Activated gamma-delta T cell treated with anti-CD3 and anti-CD28 coated beads, Interleukin-2, amount 50 U/mL, for 16 hours (primary cell): Measurements from ENCODE around the gene CARNS1.
"Not testable (repeated sequence)": the region's sequence is repeated elsewhere in the genome, so short reads cannot be mapped to it uniquely, and the experiment has no call there.

Source experiments
- DNase-seq: peaks from one replicate; pipeline ENCODE4 v3.0.0-alpha.2; 2020; ENCODE audit warnings: low read depth

CARNS1 gene

DNA sequence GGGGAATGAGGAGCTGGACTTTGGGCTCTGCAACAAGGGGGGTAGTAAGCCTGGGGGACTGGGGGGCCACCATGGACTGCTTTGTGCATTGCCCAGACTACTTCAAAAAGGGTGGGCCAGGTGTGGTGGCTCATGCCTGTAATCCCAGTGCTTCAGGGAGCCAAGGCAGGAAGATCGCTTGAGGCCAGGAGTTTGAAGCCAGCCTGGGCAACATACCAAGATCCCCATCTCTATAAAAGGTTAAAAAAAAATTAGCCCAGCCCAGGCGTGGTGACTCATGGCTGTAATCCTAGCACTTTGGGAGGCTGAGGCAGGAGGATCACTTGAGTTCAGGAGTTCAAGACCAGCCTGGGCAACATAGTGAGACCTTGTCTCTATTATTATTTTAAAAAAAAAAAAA, 50.1 kb downstream of the CARNS1 start:
- DNase-seq: not testable (repeated sequence)

DNA sequence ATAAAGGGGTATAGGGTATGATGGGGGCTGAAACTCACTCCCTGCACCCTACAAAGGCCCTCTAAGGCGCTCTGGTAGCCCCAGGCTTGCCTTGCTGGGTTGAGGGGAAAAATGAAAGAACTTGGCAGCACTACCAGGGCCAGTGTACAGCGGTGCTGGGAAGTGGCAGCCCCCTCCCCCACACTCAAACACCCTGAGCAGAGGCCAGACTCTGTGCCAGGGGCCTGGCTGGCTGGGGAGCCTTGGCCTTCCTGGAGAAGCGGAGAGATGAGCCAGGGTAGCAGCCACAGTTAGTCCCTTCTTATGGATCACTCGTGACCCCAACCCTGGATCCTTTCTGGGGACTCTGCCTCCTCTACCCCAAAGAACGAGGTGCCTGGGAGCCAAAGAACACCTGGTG, 50.9 kb downstream of the CARNS1 start:
- DNase-seq: no peak

DNA sequence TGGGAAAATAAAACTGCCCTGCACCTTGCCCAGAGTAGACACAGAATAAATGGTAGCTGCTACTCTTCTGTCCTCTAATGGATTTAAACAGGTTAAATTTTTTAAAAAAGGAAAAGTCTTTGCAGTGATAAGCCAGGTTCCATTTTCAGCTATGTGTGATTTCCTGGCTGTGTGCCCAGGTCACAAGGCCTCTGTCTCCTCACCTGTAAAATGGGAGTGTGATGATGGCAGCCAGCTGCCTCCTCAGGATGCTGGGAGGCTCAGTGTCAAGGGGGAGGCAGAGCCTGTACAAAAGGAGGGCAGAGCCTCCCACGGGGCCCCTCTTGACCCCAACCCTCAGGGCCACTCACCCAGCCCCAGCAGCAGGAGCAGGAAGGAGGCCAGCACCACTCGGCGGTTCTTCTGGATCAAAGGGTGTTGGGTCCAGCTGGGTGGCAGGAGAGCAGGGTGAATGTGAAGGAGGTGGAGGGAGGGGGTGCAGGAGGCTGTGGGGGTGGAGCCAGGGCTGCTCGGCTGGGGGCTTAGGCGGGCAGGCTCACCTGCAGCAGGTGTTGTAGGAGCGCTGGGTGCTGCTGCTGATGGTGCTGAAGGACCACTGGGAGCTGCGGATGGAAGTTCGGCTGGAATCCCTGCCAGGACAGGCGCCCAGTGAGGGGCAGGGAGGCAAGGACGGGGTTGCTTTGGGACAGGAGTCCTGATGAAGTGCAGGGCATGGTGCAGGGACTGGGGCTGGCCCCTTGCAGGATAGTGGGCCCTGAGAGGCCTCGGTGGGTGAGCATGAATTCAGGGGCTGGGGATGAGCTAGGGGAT, 51.7 kb downstream of the CARNS1 start:
- no peak for DNase-seq

GRCh38 chr11:67468056-67468455, 52.6 kb downstream of the CARNS1 start:
- DNase-seq: no peak

GRCh38 chr11:67468456-67468758, 52.9 kb downstream of the CARNS1 start:
- no peak for DNase-seq

- peak; percentile 90 for DNase-seq
Measured at GRCh38 chr11:67468759-67469507, 53.5 kb downstream of the CARNS1 start, which contains the start of gene TMEM134. TSS of gene TMEM134 (minus strand) at chr11:67469251. CDS start at chr11:67469192, 59 bp downstream.

- DNase-seq: no peak
Measured at GRCh38 chr11:67469508-67469811, 54.0 kb downstream of the CARNS1 start.

DNA sequence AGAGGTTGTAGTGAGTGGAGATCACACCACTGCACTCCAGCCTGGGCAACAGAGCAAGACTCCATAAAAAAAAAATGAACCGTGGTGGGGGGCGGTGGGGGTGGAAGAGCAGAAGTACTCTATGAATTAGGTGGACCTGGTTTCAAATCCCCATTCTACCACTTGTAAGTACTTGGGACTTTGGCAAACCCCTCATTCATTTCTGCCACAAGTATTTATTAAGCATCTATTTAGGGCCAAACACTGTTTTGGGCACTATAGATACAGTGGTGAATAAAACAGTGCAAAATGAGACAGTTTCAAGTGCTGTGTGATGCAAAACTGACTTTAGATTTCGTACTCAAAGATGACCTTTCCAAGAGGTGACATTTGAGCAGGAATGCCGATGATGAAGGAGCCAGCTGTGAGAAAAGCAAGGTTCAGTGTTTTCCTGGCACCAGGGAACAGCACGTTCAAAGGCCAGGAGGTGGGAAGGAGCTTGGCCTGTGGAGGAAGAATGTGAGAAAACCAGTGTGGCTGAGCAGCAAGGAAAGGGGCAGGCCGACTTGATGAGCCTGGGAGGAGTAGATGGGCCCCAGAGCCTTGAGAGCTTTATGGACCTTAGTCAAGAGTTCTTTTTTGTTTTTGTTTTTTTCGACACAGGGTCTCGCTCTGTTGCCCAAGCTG, 55.0 kb downstream of the CARNS1 start:
- no peak for DNase-seq

- no peak for DNase-seq
Measured at GRCh38 chr11:67472882-67473281, 57.4 kb downstream of the CARNS1 start.
